NCI-H526 (cell line): Measurements from ENCODE around the gene CALB2.

Experiments
- DNase-seq, 2 experiments: peaks; one replicate each; lab custom pipeline; 2025; lab: John Stamatoyannopoulos, UW

The CALB2 gene

GRCh38 chr16:71387045-71387871 lies 28.7 kb downstream of the CALB2 start:
- DNase-seq = no peak

- no peak for DNase-seq
Measured at GRCh38 chr16:71389330-71389729, 30.8 kb downstream of the CALB2 start.

DNA sequence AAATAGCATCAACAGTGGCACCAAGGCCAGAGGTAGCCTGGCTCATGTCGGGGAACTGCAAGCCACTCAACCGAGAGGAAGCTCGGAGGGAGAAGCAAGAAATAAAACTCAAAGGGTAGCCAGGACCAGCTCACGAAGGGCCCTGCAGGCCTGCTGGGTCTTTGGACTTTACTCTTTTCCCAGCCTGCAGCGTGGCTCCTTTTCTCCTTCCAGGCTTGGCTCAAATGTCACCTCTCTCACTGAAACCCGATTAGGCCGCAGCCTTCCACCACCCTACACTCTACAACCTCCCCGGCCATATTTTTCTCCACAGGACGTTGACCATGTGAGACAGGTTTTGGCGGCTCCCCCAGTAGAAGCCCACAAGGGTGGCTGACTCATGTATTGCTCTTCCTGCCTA lies 38.1 kb downstream of the CALB2 start:
- no peak for DNase-seq

- no peak for DNase-seq
Measured at GRCh38 chr16:71399801-71400563, 41.5 kb downstream of the CALB2 start.

- DNase-seq = no peak
Measured at GRCh38 chr16:71402007-71402406, 43.5 kb downstream of the CALB2 start.

DNA sequence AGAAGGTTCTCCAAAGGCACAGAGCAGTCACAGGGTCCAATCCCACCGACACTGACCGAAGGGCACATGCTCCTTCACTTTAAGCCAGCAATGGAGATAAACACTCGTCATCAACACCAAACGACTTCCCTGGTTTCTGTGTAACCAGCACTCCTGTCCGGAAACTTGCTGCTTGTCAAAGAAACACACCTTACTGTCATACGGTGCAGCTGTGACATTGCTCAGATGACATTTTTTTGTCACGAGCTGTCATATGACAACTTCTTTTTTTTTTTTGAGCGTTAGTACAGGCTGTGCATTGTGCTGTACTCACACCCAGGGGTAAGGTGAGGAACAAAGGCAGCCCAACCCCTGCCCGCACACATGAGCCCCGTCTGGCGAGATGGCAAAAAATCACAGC lies 44.2 kb downstream of the CALB2 start:
- no peak for DNase-seq

DNA sequence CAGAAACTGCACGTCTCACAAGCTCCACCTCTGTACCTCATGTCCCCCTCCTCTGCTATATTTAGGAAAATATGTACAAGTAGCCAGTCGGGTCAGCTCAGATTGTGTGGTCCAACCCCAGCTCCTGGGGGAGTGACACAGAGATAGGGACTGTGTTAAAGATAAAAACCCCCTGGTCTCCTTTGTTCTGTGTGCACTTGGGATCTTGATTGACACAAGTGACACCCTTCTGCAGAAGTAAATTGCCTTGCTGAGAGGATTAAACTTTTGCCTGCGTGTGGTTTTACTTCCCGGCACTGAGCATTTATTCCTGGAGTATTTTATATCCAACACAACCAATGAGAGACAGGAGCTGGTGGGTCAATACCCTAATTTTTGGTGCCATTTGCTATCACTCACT lies 45.8 kb downstream of the CALB2 start:
- no peak for DNase-seq

- DNase-seq = no peak
Measured at GRCh38 chr16:71406316-71406715, 47.8 kb downstream of the CALB2 start.

DNA sequence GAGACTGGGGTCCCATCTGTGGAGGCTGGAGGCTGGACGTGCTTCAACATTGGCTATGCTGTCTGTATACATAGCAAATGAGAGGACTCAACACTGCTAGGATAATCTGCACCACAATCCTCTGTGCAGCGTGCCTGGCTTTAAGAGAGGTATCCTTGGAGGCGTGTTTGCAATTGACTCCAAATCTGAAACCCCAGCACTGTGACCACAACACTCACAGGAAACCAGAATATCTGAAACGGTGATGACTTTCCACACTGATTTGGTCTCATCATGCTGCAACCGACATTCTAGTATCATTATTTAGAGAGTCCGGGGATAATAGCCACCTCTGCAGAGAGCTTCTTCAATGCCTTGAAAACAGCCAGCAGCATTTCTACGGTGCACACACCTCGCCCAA lies 48.2 kb downstream of the CALB2 start:
- no peak for DNase-seq

GRCh38 chr16:71407731-71408130 lies 49.2 kb downstream of the CALB2 start:
- no peak for DNase-seq

DNA sequence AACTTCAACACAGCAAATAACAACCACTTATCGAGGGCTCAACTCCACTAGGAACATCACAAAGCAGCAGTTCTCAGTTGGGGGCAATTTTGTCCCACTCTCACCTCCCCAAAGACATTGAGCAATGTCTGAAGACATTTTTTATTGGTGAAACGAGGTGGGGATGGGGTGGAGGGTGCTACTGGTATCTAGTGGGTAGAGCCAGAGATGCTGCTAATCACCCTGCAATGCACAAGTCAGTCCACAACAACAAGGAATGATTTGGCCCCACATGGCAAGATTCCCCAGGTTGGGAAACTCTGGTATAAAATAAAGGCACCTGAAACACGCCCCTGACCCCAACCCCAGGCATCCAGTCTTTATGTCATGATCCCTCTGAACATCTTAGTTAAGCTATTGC lies 50.0 kb downstream of the CALB2 start:
- no peak for DNase-seq

DNA sequence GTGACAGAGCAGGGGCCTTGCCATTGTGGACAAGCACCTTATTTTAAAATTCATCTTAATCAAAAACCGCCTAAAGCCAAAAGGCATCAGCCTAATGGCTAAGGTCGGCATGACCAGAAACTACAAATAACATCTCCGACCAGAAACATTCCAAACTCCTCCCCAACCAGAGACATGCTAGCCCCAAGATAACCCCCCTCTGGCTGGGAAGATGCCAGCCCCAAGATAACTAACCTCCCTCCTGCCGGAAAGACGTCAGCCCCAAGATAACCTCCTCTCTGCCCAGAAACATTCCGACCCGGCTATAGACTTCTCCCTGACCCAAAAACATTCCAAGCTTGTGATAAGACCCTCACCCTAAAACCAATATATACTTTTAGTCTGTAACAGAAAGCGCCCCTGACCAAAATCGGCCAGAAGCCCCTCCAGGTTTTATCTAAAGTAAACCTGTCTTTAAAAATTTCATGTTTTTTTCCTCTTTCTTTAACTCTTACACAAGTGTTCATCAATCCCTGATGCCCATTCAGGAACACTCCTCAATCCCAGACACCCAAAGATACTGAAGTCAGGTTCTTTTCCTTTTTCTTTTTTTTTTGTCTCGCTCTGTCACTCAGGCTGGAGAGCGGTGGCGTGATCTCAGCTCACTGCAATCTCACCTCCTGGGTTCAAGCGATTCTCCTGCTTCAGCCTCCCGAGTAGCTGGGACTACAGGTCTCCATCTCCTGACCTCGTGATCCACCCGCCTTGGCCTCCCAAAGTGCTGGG lies 50.7 kb downstream of the CALB2 start:
- DNase-seq = no peak

DNA sequence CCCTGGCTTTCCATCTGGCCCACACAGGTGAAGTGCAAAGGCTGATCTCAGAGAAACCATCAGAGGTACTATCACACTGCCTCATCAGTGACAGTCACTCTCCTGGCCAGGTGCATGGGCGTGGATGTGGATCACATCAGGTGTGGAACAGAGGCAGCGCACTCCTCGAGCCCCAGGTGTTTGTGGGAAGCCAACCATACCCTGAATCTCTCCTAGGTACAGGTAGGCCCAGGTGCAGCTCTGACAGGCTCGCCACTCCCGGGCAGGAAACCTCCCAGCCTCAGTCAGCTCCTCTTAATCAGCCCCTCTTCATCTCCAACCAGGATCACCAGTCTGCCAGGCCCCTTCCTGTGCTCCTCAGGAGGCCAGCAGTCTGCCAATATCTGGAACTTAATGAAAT lies 51.6 kb downstream of the CALB2 start:
- DNase-seq = no peak

- DNase-seq = peak; percentile 8 to 77
Measured at GRCh38 chr16:71412270-71413160, 54.0 kb downstream of the CALB2 start.

DNA sequence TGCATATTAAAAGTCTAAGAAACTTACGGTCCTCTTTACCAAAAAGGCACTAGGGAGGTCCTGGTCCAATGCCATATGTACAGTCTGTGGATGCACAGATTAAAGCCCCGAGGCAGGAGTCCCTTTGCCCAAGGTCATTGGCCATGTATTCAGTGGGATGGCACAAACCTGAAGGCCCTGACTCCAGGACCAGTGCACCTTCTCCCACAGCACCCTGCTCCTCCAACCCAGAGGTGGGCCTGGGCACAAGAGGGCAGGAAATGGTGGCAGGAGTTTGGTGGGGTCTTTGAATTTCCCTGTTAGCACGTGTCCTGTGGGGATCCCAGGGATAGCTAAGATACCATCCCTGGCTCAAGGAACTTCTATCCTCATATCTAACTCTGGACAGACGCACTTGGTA lies 54.8 kb downstream of the CALB2 start:
- no peak for DNase-seq

GRCh38 chr16:71414038-71414437 lies 55.5 kb downstream of the CALB2 start:
- DNase-seq = no peak

- peak in 1 of 2 experiments; percentile 35 for DNase-seq
Measured at GRCh38 chr16:71421911-71422310, 63.4 kb downstream of the CALB2 start.

DNA sequence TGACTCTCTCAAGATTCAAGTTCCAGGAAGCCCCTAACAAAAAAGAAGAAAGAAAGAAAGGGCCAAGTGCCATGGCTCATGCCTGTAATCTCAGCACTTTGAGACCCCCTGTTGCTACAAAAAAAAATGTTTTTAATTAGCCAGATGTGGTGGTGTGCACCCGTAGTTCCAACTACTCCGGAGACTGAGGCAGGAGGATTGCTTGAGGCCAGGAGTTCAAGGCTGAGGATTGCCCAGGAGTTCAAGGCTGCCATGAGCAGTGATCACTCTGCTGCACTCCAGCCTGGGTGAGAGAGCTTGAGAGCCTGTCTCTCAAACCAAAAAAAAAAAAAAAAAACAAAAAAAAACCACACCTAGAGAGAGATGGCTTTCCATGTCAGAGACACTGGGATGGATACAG lies 64.5 kb downstream of the CALB2 start:
- no peak for DNase-seq

- DNase-seq = no peak
Measured at GRCh38 chr16:71423865-71424264, 65.3 kb downstream of the CALB2 start.

DNA sequence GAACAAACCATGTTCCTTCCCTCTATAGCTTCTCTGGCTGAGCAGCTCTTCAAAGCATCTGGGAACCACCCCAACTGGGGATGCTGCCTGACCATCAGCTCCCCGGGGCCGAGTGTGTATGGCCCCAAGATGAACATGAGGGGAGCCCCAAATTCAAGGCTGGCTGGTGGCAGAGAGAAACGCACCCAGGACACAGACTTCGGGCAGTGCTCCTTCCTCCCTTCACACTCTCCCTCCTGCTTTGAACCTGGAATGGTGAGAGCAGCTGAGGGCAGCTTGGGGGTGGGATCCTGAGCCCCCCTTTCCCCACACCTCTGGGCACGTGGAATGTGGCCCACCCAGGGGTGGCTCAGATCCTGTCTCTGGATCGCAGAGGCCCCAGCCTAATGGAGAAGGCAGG lies 66.1 kb downstream of the CALB2 start:
- no peak for DNase-seq

DNA sequence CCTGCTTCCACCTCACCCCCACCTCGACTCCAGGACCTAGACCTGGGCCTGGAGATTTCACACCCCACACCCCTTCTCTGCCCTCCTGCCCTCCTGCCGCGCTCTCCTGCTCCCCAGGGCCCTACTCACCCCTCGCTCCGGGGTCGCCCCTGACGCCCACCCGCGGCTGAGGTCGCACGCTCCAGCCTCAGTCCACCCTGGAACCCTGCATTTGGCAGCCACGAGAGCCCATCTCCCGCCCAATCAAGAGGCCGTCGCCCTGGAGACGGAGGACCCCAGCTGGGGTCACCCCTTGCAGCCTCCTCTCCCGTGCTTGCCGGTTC lies 67.2 kb downstream of the CALB2 start:
- DNase-seq = no peak
